ENCODE measurements around the gene GNAT3.

GRCh38 chr7:80537091-80537490 is 25.2 kb upstream of the GNAT3 start:
- TF ChIP-seq CTCF (IDR thresholded peaks at IDR 0.05) (no peak), POLR2AphosphoS5 (IDR thresholded peaks at IDR 0.05; ENCODE audit: insufficient read depth in 1 of 2, low read depth in 1 of 2) (no peak), POLR2A (IDR thresholded peaks at IDR 0.05) (no peak)

Data from vagina (tissue), 2 donors.